Activated T-cell treated with anti-CD3 and anti-CD28 coated beads, Interleukin-2, amount 50 U/mL, for 72 hours (primary cell): ENCODE data around the gene CTR9. TPM values are rescaled to one million over a fixed set of nuclear protein-coding genes. Genes with fewer than 3 reads are reported as not detected.
A peak's percentile ranks its signal among the peaks of the same experiment; 100 is the strongest.

Experiments
- ATAC-seq, 2 donors: fragments of 150-1000 bp; cut with Tn5 transposase; replicated peaks in 1 of 2; 2 replicates each; pipeline ENCODE4 v1.10.0; 2021; ENCODE audit warnings: moderate library complexity in 2 of 2, mild to moderate bottlenecking in 1 of 2
- DNase-seq, 2 donors: peaks; one replicate each; pipeline ENCODE4 v3.0.0; 2021 to 2022; ENCODE audit warnings: mixed read lengths in 1 of 2
- H3K27ac Mint-ChIP-seq: one replicate; pipeline ENCODE4 v1.8.0; 2022; ENCODE audit warnings: mild to moderate bottlenecking, moderate library complexity, mixed read lengths
- H3K27me3 Mint-ChIP-seq: one replicate; pipeline ENCODE4 v1.8.0; 2022; ENCODE audit warnings: low read depth, mixed read lengths
- H3K36me3 Mint-ChIP-seq, 2 donors: one replicate each; pipeline ENCODE4 v1.8.0; 2022; ENCODE audit warnings: mixed read lengths in 2 of 2, mild to moderate bottlenecking in 1 of 2; ENCODE audit not compliant: insufficient read depth in 2 of 2
- H3K4me1 Mint-ChIP-seq: one replicate; pipeline ENCODE4 v1.8.0; 2022; ENCODE audit warnings: low read depth, mixed read lengths
- H3K4me3 Mint-ChIP-seq, 2 donors: one replicate each; pipeline ENCODE4 v1.8.0; 2022; ENCODE audit warnings: mild to moderate bottlenecking in 2 of 2, mixed read lengths in 2 of 2, moderate library complexity in 2 of 2
- H3K9me3 Mint-ChIP-seq, 2 donors: one replicate each; pipeline ENCODE4 v1.8.0; 2022; ENCODE audit warnings: mixed read lengths in 2 of 2
- total RNA-seq, 2 donors: library from RNA; stranded (reverse); gene quantifications; one replicate each; pipeline ENCODE4 v1.2.3, GENCODE V29; 2022

Gene CTR9
- total RNA-seq, 2 donors from 2014 or later = 33.1 to 41.0 TPM

GRCh38 chr11:10778217-10778970 lies 27.3 kb downstream of the CTR9 start:
- Mint-ChIP-seq H3K27me3 (no peaks in the 10 kb centered on the region), H3K27ac (peak overlapping the region; percentile 69), H3K36me3 (peaks cover 8 to 18% of the 10 kb centered on the region in 2 donors), H3K4me3 (peak overlapping the region in 1 of 2 donors; percentile 16), H3K9me3 (no peaks in the 10 kb centered on the region), H3K4me1 (no peaks in the 10 kb centered on the region)
- peak in 1 of 2 donors; percentile 35 for ATAC-seq
- no peak for DNase-seq

GRCh38 chr11:10779086-10779485 lies 28.0 kb downstream of the CTR9 start:
- Mint-ChIP-seq H3K9me3 (no peaks in the 10 kb centered on the region), H3K4me3 (no peak overlapping the region), H3K27me3 (no peaks in the 10 kb centered on the region), H3K36me3 (peaks cover 6 to 18% of the 10 kb centered on the region in 2 donors), H3K27ac (peak overlapping the region; percentile 36), H3K4me1 (peaks cover 5% of the 10 kb centered on the region)
- ATAC-seq = peak in 1 of 2 donors; percentile 19
- no peak for DNase-seq

GRCh38 chr11:10780040-10780439 lies 29.0 kb downstream of the CTR9 start:
- ATAC-seq = no peak
- H3K27ac Mint-ChIP-seq = no peak overlapping the region

DNA sequence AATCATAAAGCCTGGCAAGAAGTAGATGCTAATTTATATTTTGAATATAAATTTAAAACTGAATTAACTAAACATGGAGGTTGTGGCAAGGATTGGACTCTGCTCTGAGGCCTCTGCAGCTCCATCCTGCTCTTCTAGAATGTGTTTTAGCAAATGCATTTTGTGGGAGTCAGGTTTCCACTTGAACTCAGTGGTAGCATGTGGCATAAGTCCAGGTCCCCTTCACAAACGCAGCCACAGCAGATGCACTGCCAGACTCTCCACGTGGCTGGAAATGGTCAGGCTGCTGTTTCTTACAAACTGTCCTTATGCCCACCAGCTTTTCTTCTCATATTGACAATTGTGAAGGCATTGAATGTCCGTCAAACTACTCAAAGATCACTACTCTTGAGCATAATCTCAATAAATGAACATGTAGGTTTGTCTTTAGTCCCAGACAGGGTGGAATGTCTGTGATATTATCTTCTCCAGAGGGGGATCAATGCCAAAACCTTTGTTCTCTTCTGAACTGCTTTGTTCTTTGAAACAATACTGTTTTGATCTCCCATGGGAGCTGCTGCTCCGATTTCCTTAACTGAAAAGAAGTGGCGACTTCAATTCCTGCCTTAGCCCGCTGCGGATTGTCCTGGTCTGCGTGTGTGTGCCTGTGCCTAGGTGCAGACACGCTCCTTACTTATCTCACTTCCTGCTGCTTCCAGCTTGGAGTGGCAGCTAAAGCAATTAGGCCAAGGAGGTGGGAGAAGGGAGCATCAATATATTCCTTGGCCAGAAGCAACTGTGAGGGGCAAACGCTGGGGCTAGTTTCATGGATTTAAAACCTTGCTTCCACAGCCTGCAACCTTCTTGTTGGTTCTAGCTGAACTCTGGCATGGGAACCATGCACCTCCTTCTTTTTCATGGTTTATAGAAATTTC lies 33.4 kb downstream of the CTR9 start:
- H3K27ac Mint-ChIP-seq = no peak overlapping the region
- no peaks in the 10 kb centered on the region for H3K9me3 Mint-ChIP-seq
- DNase-seq (no peak), ATAC-seq (no peak)
- H3K4me3 Mint-ChIP-seq = no peak overlapping the region
- H3K36me3 Mint-ChIP-seq = no peaks in the 10 kb centered on the region
- H3K27me3 Mint-ChIP-seq = no peaks in the 10 kb centered on the region
- H3K4me1 Mint-ChIP-seq = peaks cover 5% of the 10 kb centered on the region

More at GRCh38 chr11:10780040-10780439, 29.0 kb downstream of the CTR9 start:
- Mint-ChIP-seq H3K4me3 (no peak overlapping the region), H3K36me3 (peaks cover 6 to 15% of the 10 kb centered on the region in 2 donors), H3K9me3 (no peaks in the 10 kb centered on the region), H3K4me1 (peaks cover 5% of the 10 kb centered on the region), H3K27me3 (no peaks in the 10 kb centered on the region)
- DNase-seq = no peak

DNA sequence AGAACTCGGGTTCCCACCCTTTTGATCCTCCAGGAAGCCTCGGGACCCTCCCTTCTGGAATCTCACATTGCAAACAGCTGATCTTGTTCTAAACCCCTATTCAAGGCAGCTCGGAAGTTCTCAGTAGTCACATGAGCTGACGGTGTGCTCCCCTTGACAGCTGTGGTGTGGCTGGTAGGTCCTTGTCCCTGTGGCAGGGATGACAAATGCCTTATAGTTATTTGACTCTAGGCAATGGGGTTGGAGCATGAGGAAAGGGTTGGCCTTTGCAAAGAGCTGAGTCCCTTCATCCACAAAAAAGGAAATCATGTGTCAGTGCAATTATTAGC lies 34.1 kb downstream of the CTR9 start:
- no peak overlapping the region for H3K27ac Mint-ChIP-seq
- no peak for ATAC-seq
- no peak for DNase-seq
- H3K27me3 Mint-ChIP-seq = no peaks in the 10 kb centered on the region
- H3K4me1 Mint-ChIP-seq = peaks cover 5% of the 10 kb centered on the region
- no peaks in the 10 kb centered on the region for H3K9me3 Mint-ChIP-seq
- H3K36me3 Mint-ChIP-seq = no peaks in the 10 kb centered on the region
- H3K4me3 Mint-ChIP-seq = no peak overlapping the region

DNA sequence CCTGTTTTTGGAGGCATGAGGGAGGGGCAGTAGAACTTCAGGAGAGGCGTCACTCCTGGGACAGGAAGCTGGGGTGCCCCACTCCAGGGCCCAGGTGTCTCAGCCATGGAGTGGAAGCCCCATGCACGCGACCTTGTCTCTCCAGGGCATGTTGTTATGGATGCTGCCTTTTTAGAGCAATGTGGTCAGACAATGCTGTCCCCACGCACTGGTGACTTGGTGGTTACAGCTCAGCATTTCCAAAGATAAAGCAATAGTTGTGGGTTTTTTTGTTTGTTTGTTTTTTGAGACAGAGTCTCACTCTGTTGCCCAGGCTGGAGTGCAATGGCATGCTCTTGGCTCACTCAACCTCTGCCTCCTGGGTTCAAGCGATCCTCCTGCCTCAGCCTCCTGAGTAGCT lies 35.4 kb downstream of the CTR9 start:
- Mint-ChIP-seq H3K27me3 (no peaks in the 10 kb centered on the region), H3K36me3 (no peaks in the 10 kb centered on the region), H3K27ac (no peak overlapping the region), H3K9me3 (no peaks in the 10 kb centered on the region), H3K4me1 (peaks cover 5% of the 10 kb centered on the region), H3K4me3 (no peak overlapping the region)
- no peak for DNase-seq
- ATAC-seq = peak; percentile 6 to 16

DNA sequence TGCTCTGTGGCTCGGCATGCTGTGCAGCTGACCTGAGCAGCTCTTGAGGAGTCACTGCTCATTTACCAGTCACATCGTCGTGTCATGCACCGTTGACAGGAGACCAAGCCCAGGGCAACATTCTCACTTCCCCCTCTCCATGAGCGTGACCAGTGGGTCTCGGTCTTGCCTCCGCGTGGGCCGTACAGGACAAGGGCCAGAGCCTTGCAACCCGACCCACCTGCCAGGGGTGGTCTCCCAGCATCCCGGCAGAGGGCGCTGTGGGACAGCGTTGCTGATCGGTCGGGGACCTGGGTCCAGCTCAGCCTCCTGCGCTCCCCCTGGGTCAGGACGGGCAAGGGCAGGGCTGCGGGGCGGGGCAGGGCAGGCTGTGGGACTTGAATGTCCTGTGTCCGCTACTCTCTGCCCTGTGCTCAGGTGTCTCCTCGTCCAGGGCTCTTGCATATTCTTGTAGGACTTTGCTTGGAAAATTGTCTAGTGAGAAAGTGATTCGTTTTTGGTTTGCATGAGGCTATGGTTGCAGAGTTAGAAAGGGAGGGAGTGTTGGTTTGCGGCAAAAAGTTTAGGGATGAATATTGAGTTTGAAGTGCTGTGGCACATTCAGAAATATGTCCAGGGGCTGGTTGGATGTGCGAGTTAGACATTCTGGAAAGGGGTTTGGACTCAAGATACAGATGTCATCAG lies 41.5 kb downstream of the CTR9 start:
- H3K27ac Mint-ChIP-seq = peak overlapping the region; percentile 55
- H3K4me3 Mint-ChIP-seq = peak overlapping the region; percentile 39 to 45

GRCh38 chr11:10793470-10794255 lies 42.6 kb downstream of the CTR9 start:
- Mint-ChIP-seq H3K27ac (no peak overlapping the region), H3K36me3 (peaks cover 11 to 13% of the 10 kb centered on the region in 2 donors), H3K4me1 (peaks cover 28% of the 10 kb centered on the region), H3K4me3 (no peak overlapping the region), H3K9me3 (no peaks in the 10 kb centered on the region), H3K27me3 (peaks cover 17% of the 10 kb centered on the region)
- DNase-seq = no peak
- ATAC-seq = peak in 1 of 2 donors; percentile 1

More for the DNA sequence above, 41.5 kb downstream of the CTR9 start:
- ATAC-seq = peak; percentile 76 to 91
- H3K4me1 Mint-ChIP-seq = peaks cover 24% of the 10 kb centered on the region
- DNase-seq = peak; percentile 91 to 93
- peaks cover 17% of the 10 kb centered on the region for H3K27me3 Mint-ChIP-seq
- peaks cover 5 to 7% of the 10 kb centered on the region in 2 donors for H3K36me3 Mint-ChIP-seq
- H3K9me3 Mint-ChIP-seq = no peaks in the 10 kb centered on the region

GRCh38 chr11:10796191-10796590 lies 45.1 kb downstream of the CTR9 start:
- DNase-seq (no peak), ATAC-seq (peak in 1 of 2 donors; percentile 3)
- no peak overlapping the region for H3K27ac Mint-ChIP-seq
- H3K4me1 Mint-ChIP-seq = peaks cover 52% of the 10 kb centered on the region
- H3K27me3 Mint-ChIP-seq = peaks cover 17% of the 10 kb centered on the region
- peaks cover 22 to 38% of the 10 kb centered on the region in 2 donors for H3K36me3 Mint-ChIP-seq
- H3K4me3 Mint-ChIP-seq = no peak overlapping the region
- H3K9me3 Mint-ChIP-seq = no peaks in the 10 kb centered on the region

DNA sequence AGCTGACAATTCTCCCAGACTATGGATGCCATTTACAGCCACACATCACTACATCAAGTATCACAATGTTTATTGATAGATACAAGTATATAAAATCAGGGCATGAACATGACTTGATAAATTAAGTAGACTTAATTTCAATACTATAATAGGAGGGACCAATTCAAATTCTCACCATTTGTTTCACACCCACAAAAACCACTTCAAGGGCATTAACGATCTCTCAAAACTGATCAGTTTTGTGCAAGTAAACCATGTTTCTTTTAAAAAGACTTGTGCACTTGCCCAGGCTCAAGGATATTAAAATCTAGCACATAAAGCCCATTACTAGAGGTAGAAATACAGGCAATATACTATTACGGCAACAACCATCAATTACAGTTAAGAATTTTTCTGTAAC lies 46.0 kb downstream of the CTR9 start:
- Mint-ChIP-seq H3K27ac (peak overlapping the region; percentile 71), H3K4me1 (peaks cover 60% of the 10 kb centered on the region), H3K9me3 (no peaks in the 10 kb centered on the region), H3K27me3 (peaks cover 12% of the 10 kb centered on the region), H3K4me3 (no peak overlapping the region), H3K36me3 (peaks cover 26 to 45% of the 10 kb centered on the region in 2 donors)
- no peak for ATAC-seq
- no peak for DNase-seq

GRCh38 chr11:10797531-10797930 lies 46.5 kb downstream of the CTR9 start:
- DNase-seq (no peak), ATAC-seq (no peak)
- peaks cover 26 to 47% of the 10 kb centered on the region in 2 donors for H3K36me3 Mint-ChIP-seq
- peaks cover 61% of the 10 kb centered on the region for H3K4me1 Mint-ChIP-seq
- H3K27me3 Mint-ChIP-seq = peaks cover 7% of the 10 kb centered on the region
- H3K4me3 Mint-ChIP-seq = no peak overlapping the region
- H3K9me3 Mint-ChIP-seq = no peaks in the 10 kb centered on the region
- H3K27ac Mint-ChIP-seq = peak overlapping the region; percentile 48

GRCh38 chr11:10798330-10798928 lies 47.4 kb downstream of the CTR9 start:
- no peaks in the 10 kb centered on the region for H3K27me3 Mint-ChIP-seq
- no peaks in the 10 kb centered on the region for H3K9me3 Mint-ChIP-seq
- ATAC-seq (peak in 1 of 2 donors; percentile 47), DNase-seq (no peak)
- H3K4me3 Mint-ChIP-seq = peak overlapping the region in 1 of 2 donors; percentile 42
- peak overlapping the region; percentile 74 for H3K27ac Mint-ChIP-seq
- peaks cover 28 to 51% of the 10 kb centered on the region in 2 donors for H3K36me3 Mint-ChIP-seq
- peaks cover 59% of the 10 kb centered on the region for H3K4me1 Mint-ChIP-seq
